Measurements from ENCODE around the gene CYFIP2.

The CYFIP2 gene

GRCh38 chr5:157357823-157358222 lies 91.9 kb downstream of the CYFIP2 start:
- Histone ChIP-seq H3K9ac (no peak overlapping the region), H3K4me3 (IDR thresholded peaks at IDR 0.05; ENCODE audit: insufficient read depth, low read depth, low read length) (no peak overlapping the region), H3K36me3 (ENCODE audit: insufficient read depth) (no peaks in the 10 kb centered on the region), H3K27me3 (ENCODE audit: insufficient read depth, low read depth) (no peaks in the 10 kb centered on the region), H3K79me2 (ENCODE audit: insufficient read depth, low read depth) (no peaks in the 10 kb centered on the region), H4K20me1 (ENCODE audit: insufficient read depth) (no peaks in the 10 kb centered on the region), H3K27ac (no peak overlapping the region), H2AFZ (ENCODE audit: low read depth) (no peak overlapping the region), H3K4me2 (no peak overlapping the region), H3K4me1 (ENCODE audit: low read depth, poor library complexity, severe bottlenecking) (no peaks in the 10 kb centered on the region)
- no peak for TF ChIP-seq CTCF (conservative IDR thresholded peaks at IDR 0.05; ENCODE audit: low read depth, low read length)

DNA sequence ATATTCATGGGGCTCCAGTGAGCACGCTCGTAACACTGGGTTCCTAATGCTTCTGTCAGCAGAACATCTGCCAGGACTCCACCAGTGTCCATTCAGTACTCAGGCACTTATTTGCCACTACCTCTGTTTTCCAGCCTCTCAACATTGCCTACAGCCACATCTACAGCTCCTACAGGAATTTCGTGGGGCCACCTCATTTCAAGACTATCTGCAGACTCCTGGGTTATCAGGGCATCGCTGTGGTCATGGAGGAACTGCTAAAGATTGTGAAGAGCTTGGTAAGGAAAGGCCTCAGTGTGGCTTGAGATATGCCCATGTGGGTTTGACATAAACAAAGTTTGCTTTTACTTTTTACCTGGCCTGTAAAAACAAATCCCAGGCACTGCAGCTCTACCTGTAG lies 92.9 kb downstream of the CYFIP2 start:
- no peak overlapping the region for H3K4me3 ChIP-seq (IDR thresholded peaks at IDR 0.05; ENCODE audit: insufficient read depth, low read depth, low read length)
- no peak for TF ChIP-seq CTCF (conservative IDR thresholded peaks at IDR 0.05; ENCODE audit: low read depth, low read length)
- H3K36me3 ChIP-seq (ENCODE audit: insufficient read depth), result no peaks in the 10 kb centered on the region
- no peak overlapping the region for H2AFZ ChIP-seq (ENCODE audit: low read depth)
- no peak overlapping the region for H3K9ac ChIP-seq
- no peaks in the 10 kb centered on the region for H4K20me1 ChIP-seq (ENCODE audit: insufficient read depth)
- H3K27ac ChIP-seq, result no peak overlapping the region
- H3K4me2 ChIP-seq, result no peak overlapping the region
- H3K4me1 ChIP-seq (ENCODE audit: low read depth, poor library complexity, severe bottlenecking), result no peaks in the 10 kb centered on the region
- H3K27me3 ChIP-seq (ENCODE audit: insufficient read depth, low read depth), result no peaks in the 10 kb centered on the region
- no peaks in the 10 kb centered on the region for H3K79me2 ChIP-seq (ENCODE audit: insufficient read depth, low read depth)

DNA sequence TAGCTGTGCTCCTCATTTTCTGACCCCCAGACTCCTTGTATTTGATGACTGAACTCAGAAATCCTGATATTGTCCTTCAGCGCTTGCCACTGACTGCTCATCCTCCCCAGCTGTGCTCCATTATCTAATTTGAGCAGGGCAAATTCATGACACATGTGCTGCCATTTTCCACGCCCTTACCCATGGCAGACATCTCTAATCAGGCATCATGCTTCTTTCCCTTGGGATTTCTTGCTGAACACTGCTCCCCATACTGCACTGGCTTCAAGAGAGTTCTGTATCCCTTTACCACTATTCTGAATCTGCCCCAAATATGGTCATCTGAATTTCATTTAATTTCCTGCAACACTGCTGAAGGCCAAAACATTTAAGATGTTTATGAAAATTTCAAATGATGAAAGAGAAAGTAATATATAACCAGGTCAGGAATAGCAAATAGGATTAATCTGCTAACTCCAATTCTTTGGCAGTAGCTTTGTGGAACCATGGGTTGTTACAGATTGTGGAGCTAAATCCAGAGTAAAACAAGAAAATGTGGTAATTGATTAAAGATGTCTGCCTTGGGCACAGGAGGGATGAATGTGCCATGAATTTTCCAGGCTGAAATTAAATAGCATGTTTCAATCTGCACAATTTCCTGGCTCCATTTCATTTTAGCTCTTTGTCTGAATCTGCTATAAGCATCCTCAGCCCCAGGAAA lies 93.6 kb downstream of the CYFIP2 start:
- Histone ChIP-seq H3K4me2 (no peak overlapping the region), H4K20me1 (ENCODE audit: insufficient read depth) (no peaks in the 10 kb centered on the region), H3K4me3 (IDR thresholded peaks at IDR 0.05; ENCODE audit: insufficient read depth, low read depth, low read length) (no peak overlapping the region), H2AFZ (ENCODE audit: low read depth) (no peak overlapping the region), H3K27ac (no peak overlapping the region), H3K79me2 (ENCODE audit: insufficient read depth, low read depth) (no peaks in the 10 kb centered on the region), H3K9ac (no peak overlapping the region), H3K4me1 (ENCODE audit: low read depth, poor library complexity, severe bottlenecking) (no peaks in the 10 kb centered on the region), H3K36me3 (ENCODE audit: insufficient read depth) (no peaks in the 10 kb centered on the region), H3K27me3 (ENCODE audit: insufficient read depth, low read depth) (no peaks in the 10 kb centered on the region)
- TF ChIP-seq CTCF (conservative IDR thresholded peaks at IDR 0.05; ENCODE audit: low read depth, low read length), result no peak

DNA sequence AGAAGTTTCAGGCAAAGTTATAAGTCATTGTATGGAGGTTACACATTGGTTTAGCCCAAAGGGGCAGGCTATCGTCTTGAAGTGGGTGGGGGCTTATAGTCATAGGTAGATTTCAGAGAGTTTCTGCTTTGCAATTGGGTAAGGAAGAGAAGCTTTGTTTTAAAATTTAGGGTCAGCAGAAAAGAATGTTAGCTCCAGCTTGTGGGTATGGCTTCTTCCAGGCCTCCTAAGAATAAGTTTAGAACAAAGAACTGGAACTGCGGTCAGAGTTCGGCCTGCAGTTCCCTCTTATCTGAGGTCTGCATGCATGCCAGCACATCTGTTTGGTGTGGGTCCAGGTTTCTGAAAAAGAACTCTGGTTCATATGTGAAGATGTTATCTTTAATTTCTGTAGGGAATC lies 96.1 kb downstream of the CYFIP2 start:
- Histone ChIP-seq H3K36me3 (ENCODE audit: insufficient read depth) (no peaks in the 10 kb centered on the region), H2AFZ (ENCODE audit: low read depth) (no peak overlapping the region), H3K27me3 (ENCODE audit: insufficient read depth, low read depth) (no peaks in the 10 kb centered on the region), H3K4me3 (IDR thresholded peaks at IDR 0.05; ENCODE audit: insufficient read depth, low read depth, low read length) (no peak overlapping the region), H3K79me2 (ENCODE audit: insufficient read depth, low read depth) (no peaks in the 10 kb centered on the region), H4K20me1 (ENCODE audit: insufficient read depth) (no peaks in the 10 kb centered on the region), H3K27ac (no peak overlapping the region), H3K9ac (no peak overlapping the region), H3K4me2 (no peak overlapping the region), H3K4me1 (ENCODE audit: low read depth, poor library complexity, severe bottlenecking) (no peaks in the 10 kb centered on the region)
- no peak for TF ChIP-seq CTCF (conservative IDR thresholded peaks at IDR 0.05; ENCODE audit: low read depth, low read length)
